ENCODE measurements around the gene TAF1.
"Not testable (repeated sequence)": the region's sequence is repeated elsewhere in the genome, so short reads cannot be mapped to it uniquely, and the experiment has no call there.

TAF1 gene

GRCh38 chrX:71432733-71433132, 66.6 kb downstream of the TAF1 start:
- no peak for DNase-seq

DNA sequence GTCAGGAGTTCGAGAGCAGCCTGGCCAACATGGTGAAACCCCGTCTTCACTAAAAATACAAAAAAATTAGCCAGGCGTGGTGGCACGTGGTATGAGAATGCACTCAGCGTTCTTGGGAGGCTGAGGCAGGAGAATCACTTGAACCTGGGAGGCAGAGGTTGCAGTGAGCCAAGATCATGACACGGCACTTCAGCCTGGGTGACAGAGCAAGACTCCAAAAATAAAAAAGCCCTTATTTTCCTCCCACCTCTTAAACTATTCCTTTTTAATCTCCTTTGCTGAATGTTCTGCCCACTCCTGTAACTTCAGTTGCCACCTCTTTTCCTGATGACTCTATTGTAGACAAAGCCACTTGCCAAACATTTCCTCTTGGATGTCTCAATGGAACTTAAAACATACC, 72.6 kb downstream of the TAF1 start:
- DNase-seq = no peak

DNA sequence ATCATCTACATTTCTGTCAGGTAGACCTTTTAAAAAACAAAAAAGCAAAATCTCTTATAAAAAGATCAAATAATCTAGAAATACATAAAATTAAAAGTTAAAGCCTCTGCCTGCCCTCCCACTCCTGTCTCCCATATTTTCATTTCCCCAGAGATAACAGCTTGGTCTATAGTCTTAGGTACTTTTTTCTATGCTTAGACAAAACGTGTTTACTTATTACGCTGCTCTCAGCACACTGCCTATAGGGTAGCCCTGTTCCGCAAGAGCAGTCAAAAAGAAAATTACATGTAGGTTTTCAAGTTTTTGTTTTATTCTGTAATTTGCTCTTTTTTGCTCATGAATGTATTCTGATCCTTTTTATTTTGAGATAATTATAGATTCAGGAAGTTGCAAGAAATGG, 73.3 kb downstream of the TAF1 start:
- DNase-seq = no peak

DNA sequence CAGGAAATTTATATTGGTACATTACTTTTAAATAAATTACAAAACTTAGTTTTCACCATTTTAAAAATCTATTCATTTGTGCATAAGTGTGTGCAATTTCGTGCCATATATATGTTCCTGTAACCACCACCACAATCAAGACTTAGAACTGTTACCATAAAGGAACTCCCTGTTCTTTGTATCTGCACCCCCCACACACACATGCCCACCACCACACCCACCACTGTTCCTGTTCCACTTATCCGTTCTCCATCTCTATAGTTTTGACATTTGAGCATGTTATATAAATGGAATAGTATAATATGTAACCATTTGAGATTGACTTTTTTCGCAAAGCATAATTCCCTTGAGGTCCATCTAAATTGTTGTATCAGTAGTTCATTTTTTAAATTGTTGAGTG, 73.7 kb downstream of the TAF1 start:
- DNase-seq = no peak

DNA sequence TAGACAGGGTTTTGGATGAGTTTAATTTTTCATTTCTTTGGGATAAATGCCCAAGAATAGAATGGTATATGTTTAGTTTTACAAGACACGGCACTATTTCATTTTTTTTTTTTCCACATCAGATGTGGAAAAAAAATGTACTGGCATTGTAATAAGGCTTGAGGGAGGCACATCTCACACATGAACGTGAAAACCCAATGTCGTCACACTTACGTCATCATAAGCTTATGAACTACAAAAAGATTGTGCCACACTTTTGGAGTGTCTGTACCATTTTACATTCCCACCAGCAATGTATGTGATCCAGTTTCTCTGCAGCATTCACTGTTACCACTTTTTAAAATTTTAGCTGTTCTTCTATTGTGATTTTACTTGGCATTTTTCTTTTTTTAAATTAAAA, 74.2 kb downstream of the TAF1 start:
- no peak for DNase-seq

DNA sequence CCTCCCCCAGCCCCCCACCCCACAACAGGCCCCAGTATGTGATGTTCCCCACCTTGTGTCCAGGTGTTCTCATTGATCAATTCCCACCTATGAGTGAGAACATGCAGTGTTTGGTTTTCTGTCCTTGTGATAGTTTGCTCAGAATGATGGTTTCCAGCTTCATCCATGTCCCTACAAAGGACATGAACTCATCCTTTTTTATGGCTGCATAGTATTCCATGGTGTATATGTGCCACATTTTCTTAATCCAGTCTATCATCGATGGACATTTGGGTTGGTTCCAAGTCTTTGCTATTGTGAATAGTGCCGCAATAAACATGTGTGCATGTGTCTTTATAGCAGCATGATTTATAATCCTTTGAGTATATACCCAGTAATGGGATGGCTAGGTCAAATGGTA, 75.7 kb downstream of the TAF1 start:
- DNase-seq = not testable (repeated sequence)

- DNase-seq = no peak
Measured at GRCh38 chrX:71450433-71451106, 84.4 kb downstream of the TAF1 start.

DNA sequence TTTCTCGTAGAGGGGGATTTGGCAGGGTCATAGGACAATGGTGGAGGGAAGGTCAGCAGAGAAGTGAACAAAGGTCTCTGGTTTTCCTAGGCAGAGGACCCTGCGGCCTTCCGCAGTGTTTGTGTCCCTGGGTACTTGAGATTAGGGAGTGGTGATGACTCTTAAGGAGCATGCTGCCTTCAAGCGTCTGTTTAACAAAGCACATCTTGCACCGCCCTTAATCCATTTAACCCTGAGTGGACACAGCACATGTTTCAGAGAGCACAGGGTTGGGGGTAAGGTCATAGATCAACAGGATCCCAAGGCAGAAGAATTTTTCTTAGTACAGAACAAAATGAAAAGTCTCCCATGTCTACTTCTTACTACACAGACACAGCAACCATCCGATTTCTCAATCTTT, 85.4 kb downstream of the TAF1 start:
- not testable (repeated sequence) for DNase-seq

DNA sequence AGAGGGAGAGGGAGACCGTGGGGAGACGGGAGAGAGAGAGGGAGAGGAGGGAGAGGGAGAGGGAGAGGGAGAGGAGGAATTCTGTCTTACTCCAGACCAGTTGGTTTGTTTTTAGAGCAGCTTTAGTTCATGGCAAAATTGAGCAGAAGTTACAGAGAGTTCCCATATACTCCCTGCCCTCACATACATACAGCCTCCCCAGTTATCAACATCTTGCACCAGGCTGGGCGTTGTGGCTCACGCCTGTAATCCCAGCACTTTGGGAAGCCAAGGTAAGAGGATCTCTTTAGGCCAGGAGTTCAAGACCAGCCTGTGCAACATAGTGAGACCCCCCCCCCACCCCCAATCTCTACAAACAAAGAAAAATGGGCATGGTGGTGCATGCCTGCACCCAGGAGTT, 86.9 kb downstream of the TAF1 start:
- DNase-seq = no peak

GRCh38 chrX:71454222-71454621, 88.1 kb downstream of the TAF1 start:
- no peak for DNase-seq

GRCh38 chrX:71458866-71459265, 92.7 kb downstream of the TAF1 start:
- DNase-seq = no peak

DNA sequence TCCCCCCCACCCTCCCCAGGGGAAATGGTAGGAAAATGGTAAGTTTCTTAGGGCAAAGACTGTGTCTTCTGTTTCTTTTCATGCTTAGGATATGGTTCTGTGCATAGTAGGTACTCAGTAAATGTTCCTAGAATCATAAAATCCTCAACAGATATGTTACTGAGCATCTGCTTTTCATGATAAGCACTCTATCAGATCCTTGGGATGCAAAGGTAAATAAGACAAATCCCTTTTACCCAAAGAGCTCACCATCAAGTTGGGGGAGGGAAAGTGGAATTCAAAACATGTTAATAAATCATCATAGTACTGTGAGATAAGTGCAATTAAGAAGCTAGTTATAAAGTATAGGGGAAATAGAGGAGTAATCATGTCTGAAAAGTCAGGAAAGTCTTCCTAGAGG, 98.8 kb downstream of the TAF1 start:
- DNase-seq = no peak

GRCh38 chrX:71466979-71467523, 100.9 kb downstream of the TAF1 start:
- DNase-seq = no peak

DNA sequence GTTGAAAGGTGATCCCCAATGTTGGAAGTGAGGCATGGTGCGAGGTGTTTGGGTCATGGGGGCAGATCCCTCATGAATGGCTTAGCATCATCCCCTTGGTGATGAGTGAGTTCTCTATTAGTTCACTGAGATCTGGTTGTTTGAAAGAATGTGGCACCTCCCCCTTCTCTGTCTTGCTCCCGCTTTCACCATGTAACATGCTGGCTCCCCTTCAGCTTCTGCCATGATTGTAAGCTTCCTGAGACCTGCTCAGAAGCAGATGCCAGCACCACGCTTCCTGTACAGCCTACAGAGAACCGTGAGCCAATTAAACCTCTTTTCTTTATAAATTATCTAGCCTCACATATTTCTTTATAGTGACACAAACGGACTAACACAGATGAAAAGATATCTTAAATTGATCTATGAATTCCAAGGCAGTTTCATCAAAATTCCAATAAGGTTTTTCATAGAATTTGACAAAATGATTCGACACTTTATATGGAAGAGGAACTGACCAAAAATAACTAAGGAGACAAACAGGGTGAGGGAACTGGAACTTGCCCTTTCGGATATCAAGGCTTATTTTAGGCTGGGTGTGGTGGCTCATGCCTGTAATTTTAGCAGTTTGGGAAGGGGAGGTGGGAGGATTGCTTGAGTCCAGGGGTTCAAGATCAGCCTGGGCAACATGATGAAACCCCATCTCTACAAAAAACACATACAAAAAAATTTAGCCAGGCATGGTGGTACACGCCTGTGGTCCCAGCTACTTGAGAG, 109.8 kb downstream of the TAF1 start:
- DNase-seq = no peak

GRCh38 chrX:71482228-71482958, 116.2 kb downstream of the TAF1 start:
- no peak for DNase-seq

- DNase-seq = no peak
Measured at GRCh38 chrX:71487814-71488213, 121.7 kb downstream of the TAF1 start.

GRCh38 chrX:71489540-71489939, 123.4 kb downstream of the TAF1 start:
- DNase-seq = no peak

- DNase-seq = peak; percentile 50
Measured at GRCh38 chrX:71492231-71493065, 126.3 kb downstream of the TAF1 start.

GRCh38 chrX:71493111-71493613, 127.0 kb downstream of the TAF1 start:
- no peak for DNase-seq

DNA sequence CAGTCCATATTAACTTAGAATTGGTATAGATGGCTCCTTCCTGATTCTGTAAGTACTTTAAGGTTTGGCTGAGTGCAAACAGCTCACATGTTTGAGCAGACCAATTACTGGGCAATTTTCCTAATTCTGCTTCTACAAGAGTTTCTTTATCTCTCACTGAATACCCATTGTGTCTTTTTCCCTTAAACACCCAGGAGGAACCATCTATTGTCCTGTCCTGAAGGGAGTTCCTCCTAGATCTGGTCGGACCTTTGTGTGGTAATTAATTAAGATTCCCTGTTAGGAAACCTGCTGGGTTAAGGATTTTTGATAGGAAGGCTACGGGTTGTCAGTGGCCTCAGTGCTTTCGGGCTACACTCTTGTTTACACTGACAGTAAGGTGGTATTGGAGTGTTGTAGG, 129.8 kb downstream of the TAF1 start:
- DNase-seq = not testable (repeated sequence)

- DNase-seq = no peak
Measured at GRCh38 chrX:71496476-71496875, 130.3 kb downstream of the TAF1 start.

DNA sequence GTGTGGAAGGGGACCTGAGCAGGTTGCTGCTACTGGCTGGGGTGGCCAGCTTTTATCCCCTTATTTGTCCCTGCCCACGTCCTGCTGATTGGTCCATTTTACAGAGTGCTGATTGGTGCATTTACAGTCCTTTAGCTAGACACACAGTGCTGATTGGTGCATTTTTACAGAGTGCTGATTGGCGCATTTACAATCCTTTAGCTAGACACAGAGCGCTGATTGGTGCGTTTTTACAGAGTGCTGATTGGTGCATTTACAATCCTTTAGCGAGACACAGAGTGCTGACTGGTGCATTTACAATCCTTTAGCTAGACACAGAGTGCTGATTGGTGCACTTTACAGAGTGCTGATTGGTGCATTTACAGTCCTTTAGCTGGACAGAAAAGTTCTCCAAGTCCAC, 135.9 kb downstream of the TAF1 start:
- not testable (repeated sequence) for DNase-seq

- DNase-seq = no peak
Measured at GRCh38 chrX:71504346-71504745, 138.2 kb downstream of the TAF1 start.
